ENCODE data around the gene PCDHGA1. TPM values are rescaled to one million over a fixed set of nuclear protein-coding genes. Genes with fewer than 3 reads are reported as not detected.

Gene PCDHGA1
- polyA plus RNA-seq, 1 donor (not counting 4 experiments of a cell fraction or from before 2014, with no cell fraction given), result 0.09 TPM

DNA sequence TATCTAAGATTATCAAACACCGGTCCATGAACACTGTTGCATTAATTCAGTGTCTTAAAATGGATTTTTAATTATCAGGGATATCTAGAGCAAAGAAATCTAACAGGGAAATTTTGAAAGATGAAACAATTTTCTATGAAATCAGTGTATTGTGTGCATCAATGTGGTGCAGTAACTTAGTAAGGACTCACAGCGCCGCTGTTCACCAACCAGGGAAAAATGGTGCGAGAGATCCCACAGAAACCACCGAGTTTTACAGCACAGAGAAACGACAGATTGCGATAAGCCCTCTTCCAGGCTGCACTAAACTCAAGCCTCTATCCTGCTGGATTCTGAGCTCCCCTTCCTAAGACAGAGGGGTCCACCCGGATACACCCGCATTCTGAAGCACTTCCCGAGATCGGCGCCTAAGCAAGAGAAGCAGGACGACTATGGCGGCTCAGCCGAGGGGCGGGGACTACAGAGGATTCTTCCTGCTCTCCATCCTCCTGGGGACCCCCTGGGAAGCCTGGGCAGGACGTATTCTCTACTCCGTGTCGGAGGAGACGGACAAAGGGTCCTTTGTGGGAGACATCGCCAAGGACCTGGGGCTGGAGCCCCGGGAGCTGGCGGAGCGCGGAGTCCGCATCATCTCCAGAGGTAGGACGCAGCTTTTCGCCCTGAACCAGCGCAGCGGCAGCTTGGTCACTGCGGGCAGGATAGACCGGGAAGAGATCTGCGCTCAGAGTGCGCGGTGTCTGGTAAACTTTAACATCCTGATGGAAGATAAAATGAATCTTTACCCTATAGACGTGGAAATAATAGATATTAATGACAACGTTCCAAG is 52.4 kb downstream of the PCDHGA1 start, which contains the start of gene PCDHGA7:
TSS of gene PCDHGA7 (plus strand) at position 274 of the 826 bp plus-strand sequence. CDS start at position 432, 158 bp downstream.
- dilution Hi-C loops (cut with MboI; ENCODE audit: extremely low pct_ligation_motif_present, low sequenced_read_pairs), result no loop called here
- no peak for FAIRE-seq
- Histone ChIP-seq H2AFZ (ENCODE audit: control insufficient read depth, low read length) (peak within 1 kb of the TSS; percentile 77), H4K20me1 (ENCODE audit: control insufficient read depth, extremely low read depth, insufficient read depth, low read length) (no peaks in the 10 kb centered on the region), H3K9me1 (ENCODE audit: control insufficient read depth, extremely low read depth, insufficient read depth, low read length) (no peaks in the 10 kb centered on the region), H3K27me3 (ENCODE audit: control insufficient read depth, extremely low read depth, insufficient read depth, low read length) (peaks cover 5% of the 10 kb centered on the region), H3K27ac (ENCODE audit: control insufficient read depth, insufficient read depth, low read length) (no peak within 1 kb of the TSS), H3K4me3 (ENCODE audit: control insufficient read depth in 2 of 3, extremely low read depth in 1 of 3, insufficient read depth in 2 of 3, low read depth in 1 of 3, low read length in 3 of 3) (peak within 1 kb of the TSS; percentile 39 to 59 (median 45)), H3K79me2 (ENCODE audit: control insufficient read depth, insufficient read depth, low read length) (no peaks in the 10 kb centered on the region), H3K9me3 (ENCODE audit: control insufficient read depth, low read depth, low read length) (peaks cover 2% of the 10 kb centered on the region), H3K9ac (ENCODE audit: control insufficient read depth, extremely low read depth, insufficient read depth, low read length) (no peak within 1 kb of the TSS), H3K36me3 (ENCODE audit: control insufficient read depth in 2 of 2, extremely low read depth in 1 of 2, insufficient read depth in 2 of 2, low read length in 2 of 2) (no peaks in the 10 kb centered on the region), H3K4me1 (ENCODE audit: control insufficient read depth, extremely low read depth, insufficient read depth, low read length) (no peaks in the 10 kb centered on the region), H3K4me2 (ENCODE audit: control insufficient read depth, extremely low read depth, insufficient read depth, low read depth, low read length) (peak within 1 kb of the TSS; percentile 34)
- no peak for DNase-seq (ENCODE audit: low read depth, low spot score)
- TF ChIP-seq EZH2 (IDR thresholded peaks at IDR 0.05; ENCODE audit: low read length), result no peak
- TF ChIP-seq, protein P1, sequence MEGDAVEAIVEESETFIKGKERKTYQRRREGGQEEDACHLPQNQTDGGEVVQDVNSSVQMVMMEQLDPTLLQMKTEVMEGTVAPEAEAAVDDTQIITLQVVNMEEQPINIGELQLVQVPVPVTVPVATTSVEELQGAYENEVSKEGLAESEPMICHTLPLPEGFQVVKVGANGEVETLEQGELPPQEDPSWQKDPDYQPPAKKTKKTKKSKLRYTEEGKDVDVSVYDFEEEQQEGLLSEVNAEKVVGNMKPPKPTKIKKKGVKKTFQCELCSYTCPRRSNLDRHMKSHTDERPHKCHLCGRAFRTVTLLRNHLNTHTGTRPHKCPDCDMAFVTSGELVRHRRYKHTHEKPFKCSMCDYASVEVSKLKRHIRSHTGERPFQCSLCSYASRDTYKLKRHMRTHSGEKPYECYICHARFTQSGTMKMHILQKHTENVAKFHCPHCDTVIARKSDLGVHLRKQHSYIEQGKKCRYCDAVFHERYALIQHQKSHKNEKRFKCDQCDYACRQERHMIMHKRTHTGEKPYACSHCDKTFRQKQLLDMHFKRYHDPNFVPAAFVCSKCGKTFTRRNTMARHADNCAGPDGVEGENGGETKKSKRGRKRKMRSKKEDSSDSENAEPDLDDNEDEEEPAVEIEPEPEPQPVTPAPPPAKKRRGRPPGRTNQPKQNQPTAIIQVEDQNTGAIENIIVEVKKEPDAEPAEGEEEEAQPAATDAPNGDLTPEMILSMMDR (optimal IDR thresholded peaks at IDR 0.05 in 1 of 3, IDR thresholded peaks at IDR 0.05 in 1 of 3, conservative IDR thresholded peaks at IDR 0.05 in 1 of 3; ENCODE audit: extremely low read depth in 1 of 3, insufficient read depth in 2 of 3, low read length in 3 of 3), result peak; percentile 27 to 42 (median 39)

DNA sequence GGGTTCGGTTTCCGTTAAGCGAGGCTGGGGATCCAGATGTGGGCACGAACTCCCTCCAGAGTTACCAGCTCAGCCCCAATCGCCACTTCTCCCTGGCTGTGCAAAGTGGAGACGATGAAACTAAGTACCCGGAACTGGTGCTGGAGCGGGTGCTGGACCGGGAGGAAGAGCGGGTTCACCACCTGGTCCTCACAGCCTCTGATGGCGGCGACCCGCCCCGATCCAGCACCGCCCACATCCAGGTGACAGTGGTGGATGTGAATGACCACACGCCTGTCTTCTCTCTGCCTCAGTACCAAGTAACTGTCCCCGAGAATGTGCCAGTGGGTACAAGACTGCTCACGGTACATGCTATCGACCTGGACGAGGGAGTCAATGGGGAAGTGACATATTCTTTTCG is 53.0 kb downstream of the PCDHGA1 start:
- no peak overlapping the region for H3K27ac ChIP-seq (ENCODE audit: control insufficient read depth, insufficient read depth, low read length)
- H3K9me3 ChIP-seq (ENCODE audit: control insufficient read depth, low read depth, low read length), result peaks cover 2% of the 10 kb centered on the region
- no peak for FAIRE-seq

More for the DNA sequence above, 53.0 kb downstream of the PCDHGA1 start:
- H2AFZ ChIP-seq (ENCODE audit: control insufficient read depth, low read length), result no peak overlapping the region
- H3K36me3 ChIP-seq (ENCODE audit: control insufficient read depth in 2 of 2, extremely low read depth in 1 of 2, insufficient read depth in 2 of 2, low read length in 2 of 2), result no peaks in the 10 kb centered on the region
- no peaks in the 10 kb centered on the region for H3K9me1 ChIP-seq (ENCODE audit: control insufficient read depth, extremely low read depth, insufficient read depth, low read length)
- no peaks in the 10 kb centered on the region for H3K4me1 ChIP-seq (ENCODE audit: control insufficient read depth, extremely low read depth, insufficient read depth, low read length)
- dilution Hi-C loops (cut with MboI; ENCODE audit: extremely low pct_ligation_motif_present, low sequenced_read_pairs), result no loop called here
- peak overlapping the region; percentile 34 for H3K4me2 ChIP-seq (ENCODE audit: control insufficient read depth, extremely low read depth, insufficient read depth, low read depth, low read length)
- H3K79me2 ChIP-seq (ENCODE audit: control insufficient read depth, insufficient read depth, low read length), result no peaks in the 10 kb centered on the region
- H4K20me1 ChIP-seq (ENCODE audit: control insufficient read depth, extremely low read depth, insufficient read depth, low read length), result no peaks in the 10 kb centered on the region
- peaks cover 5% of the 10 kb centered on the region for H3K27me3 ChIP-seq (ENCODE audit: control insufficient read depth, extremely low read depth, insufficient read depth, low read length)
- peak overlapping the region in 1 of 3 experiments; percentile 45 for H3K4me3 ChIP-seq (ENCODE audit: control insufficient read depth in 2 of 3, extremely low read depth in 1 of 3, insufficient read depth in 2 of 3, low read depth in 1 of 3, low read length in 3 of 3)
- DNase-seq (ENCODE audit: low read depth, low spot score), result no peak
- H3K9ac ChIP-seq (ENCODE audit: control insufficient read depth, extremely low read depth, insufficient read depth, low read length), result no peak overlapping the region
- TF ChIP-seq, protein P1 (optimal IDR thresholded peaks at IDR 0.05 in 1 of 3, IDR thresholded peaks at IDR 0.05 in 1 of 3, conservative IDR thresholded peaks at IDR 0.05 in 1 of 3; ENCODE audit: extremely low read depth in 1 of 3, insufficient read depth in 2 of 3, low read length in 3 of 3), result no peak
- TF ChIP-seq EZH2 (IDR thresholded peaks at IDR 0.05; ENCODE audit: low read length), result no peak

Data from keratinocyte (primary cell).